ENCODE data around the gene ADCY10. TPM values are rescaled to one million over a fixed set of nuclear protein-coding genes. Genes with fewer than 3 reads are reported as not detected.

The ADCY10 gene
- total and polyA plus RNA-seq, 2 of the 8 experiments (the other 6 are each of a cell fraction or from before 2014, with no cell fraction given) = 0.02 TPM; not detected in 1

DNA sequence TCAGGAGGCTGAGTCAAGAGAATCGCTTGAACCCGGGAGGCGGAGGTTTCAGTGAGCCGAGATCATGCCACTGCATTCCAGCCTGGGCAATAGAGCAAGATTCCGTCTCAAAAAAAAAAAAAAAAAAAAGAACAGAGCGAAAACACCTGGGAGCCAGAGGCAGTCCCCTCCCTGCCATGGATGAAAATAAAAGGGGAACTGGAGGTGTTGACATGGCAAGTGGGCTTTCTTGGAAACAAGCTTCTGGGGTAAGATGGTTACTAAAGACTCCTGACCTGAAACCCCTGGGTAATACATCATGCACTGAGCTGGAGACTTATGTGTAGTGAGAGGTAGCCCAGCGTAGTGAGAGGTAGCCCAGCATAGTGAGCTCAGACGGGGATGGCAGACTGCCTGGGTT lies 31.6 kb downstream of the ADCY10 start:
- CTCF ChIA-PET (ENCODE audit: partially characterized antibody) = interaction anchor here (0.7 to 1.1 kb wide), 2 partner anchors 12 to 26 kb away, joined by 3 to 4 read pairs; no protein-coding TSS in a partner anchor
- no peak overlapping the region for H2BK12ac ChIP-seq (ENCODE audit: low read depth, low read length)
- WGBS, 2 experiments (ENCODE audit: extremely low coverage in 1 of 2, insufficient coverage in 1 of 2, insufficient read length in 1 of 2, insufficient replicate concordance in 2 of 2, low coverage in 1 of 2, low lambda C conversion rate in 2 of 2, missing lambda C conversion rate in 1 of 2) = 91% methylated on average over 7 of the region's 8 CpGs; no CpG with 5 or more reads in 1 of the 2 experiments
- TF ChIP-seq TCF12 (IDR thresholded peaks at IDR 0.05; ENCODE audit: low read depth, low read length) (no peak), FOSL1 (IDR thresholded peaks at IDR 0.05; ENCODE audit: insufficient read depth, low read depth, low read length) (no peak), ASH2L (IDR thresholded peaks at IDR 0.05; ENCODE audit: low read length) (no peak), SAP30 (IDR thresholded peaks at IDR 0.05; ENCODE audit: insufficient read depth, insufficient replicate concordance, low read length) (no peak), EZH2 (IDR thresholded peaks at IDR 0.05; ENCODE audit: low read depth, low read length, severe bottlenecking) (no peak), ZNF274 (IDR thresholded peaks at IDR 0.05; ENCODE audit: borderline replicate concordance, extremely low read depth, low read length) (no peak), ATF2 (IDR thresholded peaks at IDR 0.05; ENCODE audit: low read length) (no peak), BCL11A (IDR thresholded peaks at IDR 0.05; ENCODE audit: low read depth in 2 of 2, low read length in 2 of 2) (no peak), CHD2 (IDR thresholded peaks at IDR 0.05; ENCODE audit: low read length) (no peak), CBX5 (IDR thresholded peaks at IDR 0.05; ENCODE audit: low read depth, low read length) (no peak)
- TF ChIP-seq, protein P1, sequence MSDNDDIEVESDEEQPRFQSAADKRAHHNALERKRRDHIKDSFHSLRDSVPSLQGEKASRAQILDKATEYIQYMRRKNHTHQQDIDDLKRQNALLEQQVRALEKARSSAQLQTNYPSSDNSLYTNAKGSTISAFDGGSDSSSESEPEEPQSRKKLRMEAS (IDR thresholded peaks at IDR 0.05) = no peak

More for the DNA sequence above, 31.6 kb downstream of the ADCY10 start:
- no peaks in the 10 kb centered on the region for H3K23me2 ChIP-seq (ENCODE audit: low read depth, low read length)
- no peak overlapping the region for H3K27ac ChIP-seq (ENCODE audit: low read depth, low read length)
- no peak overlapping the region for H3K4me3 ChIP-seq (ENCODE audit: extremely low read depth in 1 of 4, insufficient read depth in 2 of 4, low read depth in 3 of 4, low read length in 4 of 4)
- H3K79me2 ChIP-seq (ENCODE audit: control insufficient read depth in 1 of 2, insufficient read depth in 2 of 2, low read length in 2 of 2) = no peaks in the 10 kb centered on the region
- H2BK5ac ChIP-seq (ENCODE audit: low read depth, low read length) = no peak overlapping the region
- no peaks in the 10 kb centered on the region for H3K9me3 ChIP-seq (ENCODE audit: insufficient read depth in 2 of 2, low read depth in 1 of 2, low read length in 1 of 2)
- no peak overlapping the region for H3K14ac ChIP-seq (ENCODE audit: insufficient read length)
- no peak overlapping the region for H3K23ac ChIP-seq (ENCODE audit: insufficient read length)
- H3K4me1 ChIP-seq (replicated peaks in 1 of 4; ENCODE audit: control insufficient read depth in 3 of 4, insufficient read depth in 4 of 4, low read length in 3 of 4) = no peaks in the 10 kb centered on the region
- H4K20me1 ChIP-seq (replicated peaks in 1 of 2; ENCODE audit: control insufficient read depth in 1 of 2, insufficient read depth in 2 of 2, low read length in 2 of 2) = no peaks in the 10 kb centered on the region
- H2BK15ac ChIP-seq (ENCODE audit: low read length) = no peak overlapping the region
- H3K27me3 ChIP-seq (replicated peaks in 1 of 4; ENCODE audit: control insufficient read depth in 3 of 4, extremely low read depth in 1 of 4, insufficient read depth in 3 of 4, low read length in 3 of 4) = no peaks in the 10 kb centered on the region
- no peak overlapping the region for H4K5ac ChIP-seq (ENCODE audit: insufficient read length, low read depth, low read length)
- DNase-seq (ENCODE audit: low read depth in 1 of 2, low spot score in 2 of 2) = no peak
- no peak overlapping the region for H2BK20ac ChIP-seq (ENCODE audit: low read length)
- H3K4ac ChIP-seq (replicated peaks; ENCODE audit: insufficient read length, low read depth, low read length) = no peak overlapping the region
- H3K79me1 ChIP-seq (ENCODE audit: low read depth, low read length) = no peaks in the 10 kb centered on the region
- no peak overlapping the region for H2BK120ac ChIP-seq (replicated peaks; ENCODE audit: low read depth, low read length)
- FAIRE-seq = no peak
- no peak overlapping the region for H3K4me2 ChIP-seq (ENCODE audit: insufficient read depth in 1 of 2, low read depth in 2 of 2, low read length in 2 of 2)
- no peak overlapping the region for H4K8ac ChIP-seq (ENCODE audit: extremely low read depth, insufficient read depth, low read length)
- POLR2A ChIA-PET (ENCODE audit: partially characterized antibody) = no interaction called here
- no peak overlapping the region for H2AK5ac ChIP-seq (ENCODE audit: low read depth, low read length)
- no peak overlapping the region for H3K18ac ChIP-seq (ENCODE audit: extremely low read depth, low read length)
- H3K9ac ChIP-seq (replicated peaks in 1 of 4; ENCODE audit: extremely low read depth in 1 of 4, low read depth in 3 of 4, low read length in 3 of 4) = no peak overlapping the region
- H3K56ac ChIP-seq (replicated peaks; ENCODE audit: insufficient read length, low read depth, low read length) = no peak overlapping the region
- no peaks in the 10 kb centered on the region for H3K36me3 ChIP-seq (ENCODE audit: control insufficient read depth in 2 of 4, insufficient read depth in 4 of 4, low read length in 3 of 4)
- no peak overlapping the region for H2AFZ ChIP-seq (ENCODE audit: low read length)
- no peak overlapping the region for H4K91ac ChIP-seq (replicated peaks; ENCODE audit: insufficient read length, low read length)
